H9 (cell line): Measurements from ENCODE around the gene EHBP1. TPM values are rescaled to one million over a fixed set of nuclear protein-coding genes. Genes with fewer than 3 reads are reported as not detected.

Experiments used
- DNase-seq: peaks from one replicate; pipeline ENCODE4 v3.0.0-alpha.2; 2017
- H2AFZ ChIP-seq: one replicate; pipeline ENCODE4 v1.6.1; 2013; ENCODE audit warnings: mild to moderate bottlenecking, low read length, control low read depth, moderate library complexity
- H2AK5ac ChIP-seq: 2 replicates; pipeline ENCODE4 v1.6.1; 2013; ENCODE audit warnings: low read length, control low read depth, mixed read lengths; ENCODE audit not compliant: insufficient read length
- H2BK120ac ChIP-seq: one replicate; pipeline ENCODE4 v1.6.1; 2013; ENCODE audit warnings: low read depth, mild to moderate bottlenecking, low read length, control low read depth, inconsistent platforms; ENCODE audit not compliant: poor library complexity, severe bottlenecking
- H2BK12ac ChIP-seq: 2 replicates; pipeline ENCODE4 v1.6.1; 2013; ENCODE audit warnings: low read length, control low read depth, mixed read lengths, low read depth; ENCODE audit not compliant: insufficient read length
- H2BK15ac ChIP-seq: 2 replicates; pipeline ENCODE4 v1.6.1; 2013; ENCODE audit warnings: low read depth, low read length, control low read depth
- H2BK20ac ChIP-seq: one replicate; pipeline ENCODE4 v1.6.1; 2013; ENCODE audit warnings: low read depth, mild to moderate bottlenecking, low read length, control low read depth, inconsistent platforms; ENCODE audit not compliant: poor library complexity, severe bottlenecking
- H2BK5ac ChIP-seq: 2 replicates; pipeline ENCODE4 v1.6.1; 2013; ENCODE audit warnings: low read length, control low read depth, mixed read lengths; ENCODE audit not compliant: insufficient read length
- H3K14ac ChIP-seq: 2 replicates; pipeline ENCODE4 v1.6.1; 2013; ENCODE audit warnings: low read length, control low read depth; ENCODE audit not compliant: insufficient read depth
- H3K18ac ChIP-seq: 2 replicates; pipeline ENCODE4 v1.6.1; 2013; ENCODE audit warnings: low read depth, mild to moderate bottlenecking, mixed read lengths, low read length, control low read depth; ENCODE audit not compliant: insufficient read length
- H3K23ac ChIP-seq: 2 replicates; pipeline ENCODE4 v1.6.1; 2013; ENCODE audit warnings: low read length, control low read depth, mixed read lengths, low read depth; ENCODE audit not compliant: insufficient read length
- H3K23me2 ChIP-seq: 2 replicates; pipeline ENCODE4 v1.6.1; 2013; ENCODE audit warnings: low read depth, mild to moderate bottlenecking, mixed read lengths, low read length, control low read depth; ENCODE audit not compliant: insufficient read length, poor library complexity, severe bottlenecking
- H3K27ac ChIP-seq: 2 replicates; pipeline ENCODE4 v1.5.1; 2013; ENCODE audit warnings: low read length, control low read depth, mixed read lengths, low read depth; ENCODE audit not compliant: insufficient read length
- H3K27me3 ChIP-seq: 2 replicates; pipeline ENCODE4 v1.6.1; 2013; ENCODE audit warnings: low read length, control low read depth, inconsistent platforms; ENCODE audit not compliant: insufficient read depth
- H3K4ac ChIP-seq: 2 replicates; pipeline ENCODE4 v1.6.1; 2013; ENCODE audit warnings: low read depth, mild to moderate bottlenecking, control low read depth, inconsistent platforms, low read length, moderate library complexity
- H3K4me1 ChIP-seq: 2 replicates; pipeline ENCODE4 v1.6.1; 2013; ENCODE audit warnings: low read length, control low read depth, inconsistent platforms; ENCODE audit not compliant: insufficient read depth
- H3K4me2 ChIP-seq: 2 replicates; pipeline ENCODE4 v1.6.1; 2013; ENCODE audit warnings: low read length, control low read depth, mixed read lengths; ENCODE audit not compliant: insufficient read length, insufficient read depth
- H3K56ac ChIP-seq: 2 replicates; pipeline ENCODE4 v1.6.1; 2013; ENCODE audit warnings: low read depth, mild to moderate bottlenecking, mixed read lengths, low read length, control low read depth; ENCODE audit not compliant: insufficient read length
- H3K79me1 ChIP-seq: 2 replicates; pipeline ENCODE4 v1.6.1; 2013; ENCODE audit warnings: low read depth, mild to moderate bottlenecking, moderate library complexity, low read length, control low read depth, inconsistent platforms; ENCODE audit not compliant: insufficient read depth, poor library complexity, severe bottlenecking
- H3K79me2 ChIP-seq: 2 replicates; pipeline ENCODE4 v1.6.1; 2013; ENCODE audit warnings: low read length, control low read depth, inconsistent platforms; ENCODE audit not compliant: insufficient read depth
- H3K9ac ChIP-seq: 2 replicates; pipeline ENCODE4 v1.6.1; 2013; ENCODE audit warnings: low read length, control low read depth, mixed read lengths; ENCODE audit not compliant: insufficient read length; ENCODE audit errors: extremely low read depth
- H3K9me3 ChIP-seq: one replicate; pipeline ENCODE4 v1.6.1; 2013; ENCODE audit warnings: low read depth, low read length, inconsistent platforms; ENCODE audit not compliant: control insufficient read depth
- H3T11ph ChIP-seq: one replicate; pipeline ENCODE4 v1.6.1; 2013; ENCODE audit warnings: mild to moderate bottlenecking, low read length, control low read depth, inconsistent platforms
- H4K20me1 ChIP-seq: one replicate; pipeline ENCODE4 v1.6.1; 2013; ENCODE audit not compliant: control insufficient read depth, insufficient read length, insufficient read depth
- H4K5ac ChIP-seq: 2 replicates; pipeline ENCODE4 v1.6.1; 2013; ENCODE audit warnings: low read depth, mild to moderate bottlenecking, mixed read lengths, low read length, control low read depth; ENCODE audit not compliant: insufficient read length
- H4K8ac ChIP-seq: replicated peaks from 2 replicates; pipeline ENCODE4 v1.6.1; 2013; ENCODE audit warnings: low read length, control low read depth, mixed read lengths, low read depth; ENCODE audit not compliant: insufficient read length
- H4K91ac ChIP-seq: 2 replicates; pipeline ENCODE4 v1.6.1; 2013; ENCODE audit warnings: low read depth, mild to moderate bottlenecking, moderate library complexity, mixed read lengths, low read length, control low read depth; ENCODE audit not compliant: insufficient read length
- H3K27ac Mint-ChIP-seq, 3 experiments: 2 replicates in 2 of 3; 3 replicates in 1 of 3; pipeline ENCODE4 v1.8.0; 2020 to 2021; ENCODE audit warnings: mixed read lengths in 3 of 3, mild to moderate bottlenecking in 1 of 3, moderate library complexity in 1 of 3
- H3K27me3 Mint-ChIP-seq: 2 replicates; pipeline ENCODE4 v1.8.0; 2021; ENCODE audit warnings: low read depth, mild to moderate bottlenecking, moderate library complexity, mixed read lengths
- H3K36me3 Mint-ChIP-seq, 3 experiments: 2 replicates in 2 of 3; 3 replicates in 1 of 3; pipeline ENCODE4 v1.8.0; 2020 to 2021; ENCODE audit warnings: low read depth in 3 of 3, mixed read lengths in 3 of 3; ENCODE audit not compliant: insufficient read depth in 1 of 3
- H3K4me1 Mint-ChIP-seq, 2 experiments: 2 replicates each; pipeline ENCODE4 v1.8.0; 2020; ENCODE audit warnings: mixed read lengths in 2 of 2
- H3K4me3 Mint-ChIP-seq, 2 experiments: 2 replicates in 1 of 2; 3 replicates in 1 of 2; pipeline ENCODE4 v1.8.0; 2020 to 2021; ENCODE audit warnings: mild to moderate bottlenecking in 2 of 2, mixed read lengths in 2 of 2, moderate library complexity in 1 of 2
- H3K9me3 Mint-ChIP-seq, 2 experiments: 2 replicates in 1 of 2; 3 replicates in 1 of 2; pipeline ENCODE4 v1.8.0; 2020; ENCODE audit warnings: mild to moderate bottlenecking in 2 of 2, mixed read lengths in 2 of 2, moderate library complexity in 1 of 2
- WGBS: extraction: QIAGEN DNeasy Blood & Tissue Kit; methylation state at CpG from one replicate; pipeline ENCODE4 v1.1.7; 2013; ENCODE audit warnings: missing lambda C conversion rate, low lambda C conversion rate, mixed read lengths; ENCODE audit not compliant: insufficient read length; ENCODE audit errors: extremely low coverage; 5-methylcytosine and 5-hydroxymethylcytosine counted together
- total RNA-seq: library from RNA; stranded (reverse); gene quantifications from 2 replicates; pipeline ENCODE4 v1.2.1, GENCODE V29; 2021
- TF ChIP-seq, protein P1 (sequence below): fragments of 200-600 bp; sonication (generic); conservative IDR thresholded peaks from 3 replicates; pipeline ENCODE4 v1.8.0; 2021; ENCODE audit warnings: antibody characterized with exemption, mild to moderate bottlenecking

EHBP1 gene
- total RNA-seq, 1 experiment from 2014 or later = 35.6 TPM

- H2BK20ac ChIP-seq = no peak overlapping the region
- no peak overlapping the region for H4K8ac ChIP-seq
- no peaks in the 10 kb centered on the region for H3K23me2 ChIP-seq
- TF ChIP-seq, protein P1, sequence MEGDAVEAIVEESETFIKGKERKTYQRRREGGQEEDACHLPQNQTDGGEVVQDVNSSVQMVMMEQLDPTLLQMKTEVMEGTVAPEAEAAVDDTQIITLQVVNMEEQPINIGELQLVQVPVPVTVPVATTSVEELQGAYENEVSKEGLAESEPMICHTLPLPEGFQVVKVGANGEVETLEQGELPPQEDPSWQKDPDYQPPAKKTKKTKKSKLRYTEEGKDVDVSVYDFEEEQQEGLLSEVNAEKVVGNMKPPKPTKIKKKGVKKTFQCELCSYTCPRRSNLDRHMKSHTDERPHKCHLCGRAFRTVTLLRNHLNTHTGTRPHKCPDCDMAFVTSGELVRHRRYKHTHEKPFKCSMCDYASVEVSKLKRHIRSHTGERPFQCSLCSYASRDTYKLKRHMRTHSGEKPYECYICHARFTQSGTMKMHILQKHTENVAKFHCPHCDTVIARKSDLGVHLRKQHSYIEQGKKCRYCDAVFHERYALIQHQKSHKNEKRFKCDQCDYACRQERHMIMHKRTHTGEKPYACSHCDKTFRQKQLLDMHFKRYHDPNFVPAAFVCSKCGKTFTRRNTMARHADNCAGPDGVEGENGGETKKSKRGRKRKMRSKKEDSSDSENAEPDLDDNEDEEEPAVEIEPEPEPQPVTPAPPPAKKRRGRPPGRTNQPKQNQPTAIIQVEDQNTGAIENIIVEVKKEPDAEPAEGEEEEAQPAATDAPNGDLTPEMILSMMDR = no peak
- no peak overlapping the region for H3K4ac ChIP-seq
- H2AFZ ChIP-seq = no peak overlapping the region
- H2BK15ac ChIP-seq = no peak overlapping the region
- no peaks in the 10 kb centered on the region; a peak in 1 of 7 replicates for H3K36me3 Mint-ChIP-seq
- H4K20me1 ChIP-seq = no peaks in the 10 kb centered on the region
- H4K91ac ChIP-seq = no peak overlapping the region
- DNase-seq = no peak
- H3K18ac ChIP-seq = no peak overlapping the region
- H3K27ac Mint-ChIP-seq = no peak overlapping the region; a peak in 1 of 7 replicates
- no peak overlapping the region for H3K4me3 Mint-ChIP-seq
- H3K23ac ChIP-seq = no peak overlapping the region
- H3K56ac ChIP-seq = no peak overlapping the region
- no peaks in the 10 kb centered on the region for H3K79me2 ChIP-seq
- H2AK5ac ChIP-seq = no peak overlapping the region
- H3K4me2 ChIP-seq = no peak overlapping the region
- H2BK5ac ChIP-seq = no peak overlapping the region
- H3K9me3 ChIP-seq = no peaks in the 10 kb centered on the region
- H3K9me3 Mint-ChIP-seq = no peaks in the 10 kb centered on the region
- WGBS = no CpG with 5 or more reads among the region's 1 CpG
- H3K4me1 ChIP-seq = no peaks in the 10 kb centered on the region; the same call in 1 of the 2 replicates
- no peaks in the 10 kb centered on the region for H3K27me3 Mint-ChIP-seq
- H2BK120ac ChIP-seq = no peak overlapping the region
- no peak overlapping the region for H4K5ac ChIP-seq
- H3T11ph ChIP-seq = no peak overlapping the region
- no peaks in the 10 kb centered on the region for H3K79me1 ChIP-seq
- no peak overlapping the region for H2BK12ac ChIP-seq
- H3K27ac ChIP-seq = no peak overlapping the region
- no peak overlapping the region for H3K9ac ChIP-seq
- no peak overlapping the region for H3K14ac ChIP-seq
- peaks cover 33 to 45% of the 10 kb centered on the region in 2 experiments for H3K4me1 Mint-ChIP-seq
- H3K27me3 ChIP-seq = no peaks in the 10 kb centered on the region
These were observed 307.0 kb downstream of the EHBP1 start for GRCh38 chr2:63012541-63012940.
